Osteoblast (primary cell): ENCODE data around the gene PHLDA2. TPM values are rescaled to one million over a fixed set of nuclear protein-coding genes. Genes with fewer than 3 reads are reported as not detected.
A peak's percentile ranks its signal among the peaks of the same experiment; 100 is the strongest.

ENCODE experiments used
- DNase-seq: peaks from one replicate; pipeline ENCODE4 v3.0.0; 2011; ENCODE audit warnings: low spot score, mixed read lengths; ENCODE audit not compliant: insufficient read length; ENCODE audit errors: missing footprints
- H2AFZ ChIP-seq: 2 replicates; pipeline ENCODE4 v1.6.0; 2011; ENCODE audit warnings: mild to moderate bottlenecking, low read length
- H3K27ac ChIP-seq: 2 replicates; pipeline ENCODE4 v1.5.1; 2011; ENCODE audit warnings: mild to moderate bottlenecking, low read depth, low read length, moderate library complexity
- H3K27me3 ChIP-seq: 2 replicates; pipeline ENCODE4 v1.6.0; 2012; ENCODE audit warnings: mild to moderate bottlenecking, control low read depth, inconsistent platforms, low read length, moderate library complexity; ENCODE audit not compliant: insufficient read depth
- H3K36me3 ChIP-seq: 2 replicates; pipeline ENCODE4 v1.5.1; 2011; ENCODE audit warnings: mild to moderate bottlenecking, low read length, control low read depth, moderate library complexity; ENCODE audit not compliant: insufficient read depth
- H3K4me1 ChIP-seq: 2 replicates; pipeline ENCODE4 v1.5.1; 2011; ENCODE audit warnings: mild to moderate bottlenecking, low read length, control low read depth, moderate library complexity; ENCODE audit not compliant: insufficient read depth
- H3K4me2 ChIP-seq: 2 replicates; pipeline ENCODE4 v1.6.0; 2011; ENCODE audit warnings: mild to moderate bottlenecking, low read length; ENCODE audit not compliant: insufficient read depth
- H3K4me3 ChIP-seq: fragments of 200-600 bp; sonication (generic); 3 replicates; pipeline ENCODE4 v1.5.1; 2012; ENCODE audit warnings: mild to moderate bottlenecking, low read length, inconsistent platforms; ENCODE audit not compliant: insufficient read depth
- H3K79me2 ChIP-seq: 2 replicates; pipeline ENCODE4 v1.6.0; 2012; ENCODE audit warnings: mild to moderate bottlenecking, low read length, control low read depth, inconsistent platforms; ENCODE audit not compliant: insufficient read depth
- H3K9me3 ChIP-seq: 2 replicates; pipeline ENCODE4 v1.5.1; 2011; ENCODE audit warnings: low read depth, low read length, control low read depth
- H4K20me1 ChIP-seq: 2 replicates; pipeline ENCODE4 v1.6.0; 2012; ENCODE audit warnings: mild to moderate bottlenecking, low read length, control low read depth; ENCODE audit not compliant: insufficient read depth
- total RNA-seq: library from RNA; depleted of rRNA; stranded (reverse); fragments of >200 nt; gene quantifications from 2 replicates; pipeline ENCODE4 v1.2.3, GENCODE V29; 2012
- TF ChIP-seq, protein P1 (sequence below): IDR thresholded peaks from 2 replicates; pipeline ENCODE4 v1.5.1; 2011; ENCODE audit warnings: mild to moderate bottlenecking, low read depth, low read length, moderate library complexity; ENCODE audit errors: extremely low read depth

The PHLDA2 gene
- total RNA-seq, 1 donor = 2.5 TPM

- Histone ChIP-seq H3K4me3 (no peak overlapping the region), H4K20me1 (peaks cover 9% of the 10 kb centered on the region), H3K27me3 (no peaks in the 10 kb centered on the region), H3K27ac (no peak overlapping the region), H3K4me2 (no peak overlapping the region), H3K4me1 (peaks cover 10% of the 10 kb centered on the region), H3K9me3 (no peaks in the 10 kb centered on the region), H3K36me3 (no peaks in the 10 kb centered on the region), H2AFZ (no peak overlapping the region), H3K79me2 (peaks cover 28% of the 10 kb centered on the region)
- TF ChIP-seq, protein P1, sequence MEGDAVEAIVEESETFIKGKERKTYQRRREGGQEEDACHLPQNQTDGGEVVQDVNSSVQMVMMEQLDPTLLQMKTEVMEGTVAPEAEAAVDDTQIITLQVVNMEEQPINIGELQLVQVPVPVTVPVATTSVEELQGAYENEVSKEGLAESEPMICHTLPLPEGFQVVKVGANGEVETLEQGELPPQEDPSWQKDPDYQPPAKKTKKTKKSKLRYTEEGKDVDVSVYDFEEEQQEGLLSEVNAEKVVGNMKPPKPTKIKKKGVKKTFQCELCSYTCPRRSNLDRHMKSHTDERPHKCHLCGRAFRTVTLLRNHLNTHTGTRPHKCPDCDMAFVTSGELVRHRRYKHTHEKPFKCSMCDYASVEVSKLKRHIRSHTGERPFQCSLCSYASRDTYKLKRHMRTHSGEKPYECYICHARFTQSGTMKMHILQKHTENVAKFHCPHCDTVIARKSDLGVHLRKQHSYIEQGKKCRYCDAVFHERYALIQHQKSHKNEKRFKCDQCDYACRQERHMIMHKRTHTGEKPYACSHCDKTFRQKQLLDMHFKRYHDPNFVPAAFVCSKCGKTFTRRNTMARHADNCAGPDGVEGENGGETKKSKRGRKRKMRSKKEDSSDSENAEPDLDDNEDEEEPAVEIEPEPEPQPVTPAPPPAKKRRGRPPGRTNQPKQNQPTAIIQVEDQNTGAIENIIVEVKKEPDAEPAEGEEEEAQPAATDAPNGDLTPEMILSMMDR = no peak
- peak; percentile 74 for DNase-seq
Observed at GRCh38 chr11:2924821-2925675, 4.2 kb downstream of the PHLDA2 start.

GRCh38 chr11:2924381-2924780, 4.8 kb downstream of the PHLDA2 start:
- Histone ChIP-seq H3K4me2 (no peak overlapping the region), H2AFZ (no peak overlapping the region), H3K4me1 (peaks cover 4% of the 10 kb centered on the region), H3K79me2 (peaks cover 28% of the 10 kb centered on the region), H3K4me3 (no peak overlapping the region), H3K27ac (no peak overlapping the region), H4K20me1 (peaks cover 9% of the 10 kb centered on the region), H3K27me3 (no peaks in the 10 kb centered on the region), H3K9me3 (no peaks in the 10 kb centered on the region), H3K36me3 (no peaks in the 10 kb centered on the region)
- DNase-seq = no peak
- TF ChIP-seq, protein P1 = no peak

GRCh38 chr11:2923446-2924375, 5.5 kb downstream of the PHLDA2 start:
- Histone ChIP-seq H3K27me3 (no peaks in the 10 kb centered on the region), H2AFZ (no peak overlapping the region), H3K36me3 (no peaks in the 10 kb centered on the region), H3K9me3 (no peaks in the 10 kb centered on the region), H4K20me1 (peaks cover 9% of the 10 kb centered on the region), H3K79me2 (peaks cover 23% of the 10 kb centered on the region), H3K4me3 (no peak overlapping the region), H3K27ac (no peak overlapping the region), H3K4me2 (no peak overlapping the region), H3K4me1 (peaks cover 4% of the 10 kb centered on the region)
- no peak for DNase-seq
- TF ChIP-seq, protein P1 = no peak
